Measurements from ENCODE around the gene PRICKLE3. TPM values are rescaled to one million over a fixed set of nuclear protein-coding genes. Genes with fewer than 3 reads are reported as not detected.

Gene PRICKLE3
- total RNA-seq, 1 experiment from 2014 or later, result 14.5 TPM

- peaks cover 8% of the 10 kb centered on the region for H3K9me3 Mint-ChIP-seq (ENCODE audit: unreplicated experiment)
- CTCF ChIA-PET, result no interaction called here
- no peak for TF ChIP-seq CTCF (IDR thresholded peaks at IDR 0.05; ENCODE audit: unreplicated experiment)
- BruUV-seq (replicated peaks), result no TSS peak
- H3K4me1 Mint-ChIP-seq (ENCODE audit: insufficient read depth, unreplicated experiment), result no peaks in the 10 kb centered on the region
- H3K36me3 Mint-ChIP-seq (ENCODE audit: insufficient read depth, unreplicated experiment), result no peaks in the 10 kb centered on the region
- POLR2A ChIA-PET, result interaction anchor here (0.7 kb wide), 1 partner anchor 48 kb away, joined by 3 read pairs; no protein-coding TSS in a partner anchor
- intact Hi-C loops (cut with micrococcal nuclease), result no loop called here
- no peak overlapping the region for H3K4me3 Mint-ChIP-seq (ENCODE audit: unreplicated experiment)
- no peak for DNase-seq (ENCODE audit: unreplicated experiment)
- no peak overlapping the region for H3K27ac Mint-ChIP-seq (ENCODE audit: low read depth, unreplicated experiment)
- H3K27me3 Mint-ChIP-seq (ENCODE audit: insufficient read depth, unreplicated experiment), result no peaks in the 10 kb centered on the region
Observed at GRCh38 chrX:49227726-49228125, 41.6 kb upstream of the PRICKLE3 start.

- Mint-ChIP-seq H3K4me1 (ENCODE audit: insufficient read depth, unreplicated experiment) (no peaks in the 10 kb centered on the region), H3K9me3 (ENCODE audit: unreplicated experiment) (peaks cover 8% of the 10 kb centered on the region), H3K4me3 (ENCODE audit: unreplicated experiment) (no peak overlapping the region), H3K27me3 (ENCODE audit: insufficient read depth, unreplicated experiment) (no peaks in the 10 kb centered on the region), H3K27ac (ENCODE audit: low read depth, unreplicated experiment) (no peak overlapping the region), H3K36me3 (ENCODE audit: insufficient read depth, unreplicated experiment) (no peaks in the 10 kb centered on the region)
- no peak for DNase-seq (ENCODE audit: unreplicated experiment)
- ChIA-PET CTCF (interaction anchor here (0.6 to 0.7 kb wide), 2 partner anchors 14 to 34 kb away, joined by 4 to 5 read pairs; no protein-coding TSS in a partner anchor), POLR2A (interaction anchor here (0.7 kb wide), 1 partner anchor 49 kb away, joined by 3 read pairs; no protein-coding TSS in a partner anchor)
- intact Hi-C loops (cut with micrococcal nuclease), result no loop called here
- no TSS peak for BruUV-seq (replicated peaks)
- TF ChIP-seq CTCF (IDR thresholded peaks at IDR 0.05; ENCODE audit: unreplicated experiment), result no peak
Observed at GRCh38 chrX:49226946-49227345, 40.8 kb upstream of the PRICKLE3 start.

- peaks cover 8% of the 10 kb centered on the region for H3K9me3 Mint-ChIP-seq (ENCODE audit: unreplicated experiment)
- no peaks in the 10 kb centered on the region for H3K27me3 Mint-ChIP-seq (ENCODE audit: insufficient read depth, unreplicated experiment)
- no peak overlapping the region for H3K27ac Mint-ChIP-seq (ENCODE audit: low read depth, unreplicated experiment)
- H3K4me3 Mint-ChIP-seq (ENCODE audit: unreplicated experiment), result no peak overlapping the region
- ChIA-PET CTCF (interaction anchor here (0.7 kb wide), 1 partner anchor 32 kb away, joined by 3 read pairs; no protein-coding TSS in a partner anchor), POLR2A (interaction anchor here (0.6 to 0.7 kb wide), 2 partner anchors 26 to 1817 kb away, joined by 3 read pairs; partner anchors contain the start of gene SYP)
- no TSS peak for BruUV-seq (replicated peaks)
- no peaks in the 10 kb centered on the region for H3K36me3 Mint-ChIP-seq (ENCODE audit: insufficient read depth, unreplicated experiment)
- no peak for DNase-seq (ENCODE audit: unreplicated experiment)
- TF ChIP-seq CTCF (IDR thresholded peaks at IDR 0.05; ENCODE audit: unreplicated experiment), result no peak
- no peaks in the 10 kb centered on the region for H3K4me1 Mint-ChIP-seq (ENCODE audit: insufficient read depth, unreplicated experiment)
- intact Hi-C loops (cut with micrococcal nuclease), result no loop called here
Observed at GRCh38 chrX:49225858-49226257, 39.7 kb upstream of the PRICKLE3 start.

GRCh38 chrX:49221868-49222267, 35.7 kb upstream of the PRICKLE3 start:
- Mint-ChIP-seq H3K27me3 (ENCODE audit: insufficient read depth, unreplicated experiment) (peaks cover 12% of the 10 kb centered on the region), H3K9me3 (ENCODE audit: unreplicated experiment) (no peaks in the 10 kb centered on the region), H3K27ac (ENCODE audit: low read depth, unreplicated experiment) (no peak overlapping the region)

More at GRCh38 chrX:49221868-49222267, 35.7 kb upstream of the PRICKLE3 start:
- intact Hi-C loops (cut with micrococcal nuclease), result no loop called here
- ChIA-PET POLR2A (no interaction called here), CTCF (interaction anchor here (0.6 kb wide), 1 partner anchor 10 kb away, joined by 5 read pairs; no protein-coding TSS in a partner anchor)
- BruUV-seq (replicated peaks), result no TSS peak
- no peak overlapping the region for H3K4me3 Mint-ChIP-seq (ENCODE audit: unreplicated experiment)
- no peak for DNase-seq (ENCODE audit: unreplicated experiment)
- no peaks in the 10 kb centered on the region for H3K4me1 Mint-ChIP-seq (ENCODE audit: insufficient read depth, unreplicated experiment)
- H3K36me3 Mint-ChIP-seq (ENCODE audit: insufficient read depth, unreplicated experiment), result no peaks in the 10 kb centered on the region
- TF ChIP-seq CTCF (IDR thresholded peaks at IDR 0.05; ENCODE audit: unreplicated experiment), result no peak

Data from MCF 10A (cell line).